ENCODE results near the gene SLC2A1.

SLC2A1 gene

GRCh38 chr1:42958488-42959319, at the start of gene SLC2A1:
Gene SLC2A1 (minus strand): TSS chr1:42958868. CDS start chr1:42958651, 217 bp downstream.
- DNase-seq, result peak; percentile 94

GRCh38 chr1:43007377-43008114, 48.9 kb upstream of the SLC2A1 start:
- no peak for DNase-seq

GRCh38 chr1:43005460-43006361, 47.0 kb upstream of the SLC2A1 start:
- DNase-seq, result no peak

GRCh38 chr1:43004587-43005459, 46.2 kb upstream of the SLC2A1 start:
- no peak for DNase-seq

- no peak for DNase-seq
Measured at GRCh38 chr1:43002766-43003165, 44.1 kb upstream of the SLC2A1 start.

GRCh38 chr1:43002116-43002515, 43.4 kb upstream of the SLC2A1 start:
- no peak for DNase-seq

- DNase-seq, result no peak
Measured at GRCh38 chr1:43001434-43001833, 42.8 kb upstream of the SLC2A1 start.

- no peak for DNase-seq
Measured at GRCh38 chr1:43000271-43000670, 41.6 kb upstream of the SLC2A1 start.

GRCh38 chr1:42999308-42999707, 40.6 kb upstream of the SLC2A1 start:
- DNase-seq, result no peak

GRCh38 chr1:42998386-42998785, 39.7 kb upstream of the SLC2A1 start:
- no peak for DNase-seq

- no peak for DNase-seq
Measured at GRCh38 chr1:42996384-42996970, 37.8 kb upstream of the SLC2A1 start.

- DNase-seq, result peak; percentile 40
Measured at GRCh38 chr1:42993502-42994136, 35.0 kb upstream of the SLC2A1 start.

- no peak for DNase-seq
Measured at GRCh38 chr1:42992054-42992571, 33.4 kb upstream of the SLC2A1 start.

- no peak for DNase-seq
Measured at GRCh38 chr1:42990757-42991346, 32.2 kb upstream of the SLC2A1 start.

GRCh38 chr1:42983693-42984092, 25.0 kb upstream of the SLC2A1 start:
- DNase-seq, result no peak

- DNase-seq, result no peak
Measured at GRCh38 chr1:42983253-42983652, 24.6 kb upstream of the SLC2A1 start.

GRCh38 chr1:42982641-42983040, 24.0 kb upstream of the SLC2A1 start:
- DNase-seq, result no peak

GRCh38 chr1:42981871-42982270, 23.2 kb upstream of the SLC2A1 start:
- DNase-seq, result no peak

- DNase-seq, result no peak
Measured at GRCh38 chr1:42981255-42981805, 22.7 kb upstream of the SLC2A1 start.

All from OCI-M1 (cell line).